HPDE6-E6E7 (cell line): ENCODE measurements around the gene TOMM6.

ENCODE experiments used
- DNase-seq: peaks from one replicate; pipeline ENCODE4 v3.0.0; 2011; ENCODE audit warnings: missing footprints; ENCODE audit errors: extremely low spot score

TOMM6 gene

GRCh38 chr6:41787219-41787917 is at the start of gene TOMM6:
Gene TOMM6, plus strand, starts transcription at chr6:41787694. Its CDS starts 4 bp downstream, at chr6:41787698.
- DNase-seq = peak; percentile 80

DNA sequence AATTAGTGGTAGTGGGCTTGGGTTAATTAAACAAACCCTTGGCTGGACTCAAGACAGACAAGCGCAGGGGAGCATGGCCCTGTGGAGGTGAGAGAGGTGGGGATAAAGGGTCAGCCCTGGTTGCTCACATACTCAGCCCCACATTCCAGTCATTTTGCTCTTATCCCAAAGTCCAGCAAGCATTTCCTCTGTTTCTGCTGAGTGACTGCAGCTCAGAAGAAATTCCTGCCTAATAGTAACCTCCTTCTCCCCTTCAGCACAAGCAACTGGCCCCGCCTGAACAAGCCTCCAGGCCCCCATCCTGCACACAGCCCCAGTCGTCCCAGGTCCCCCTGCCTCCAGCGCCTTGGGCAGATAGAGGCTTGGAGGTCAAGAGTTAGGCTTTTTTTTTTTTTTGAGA is 48.5 kb upstream of the TOMM6 start:
- DNase-seq = no peak

DNA sequence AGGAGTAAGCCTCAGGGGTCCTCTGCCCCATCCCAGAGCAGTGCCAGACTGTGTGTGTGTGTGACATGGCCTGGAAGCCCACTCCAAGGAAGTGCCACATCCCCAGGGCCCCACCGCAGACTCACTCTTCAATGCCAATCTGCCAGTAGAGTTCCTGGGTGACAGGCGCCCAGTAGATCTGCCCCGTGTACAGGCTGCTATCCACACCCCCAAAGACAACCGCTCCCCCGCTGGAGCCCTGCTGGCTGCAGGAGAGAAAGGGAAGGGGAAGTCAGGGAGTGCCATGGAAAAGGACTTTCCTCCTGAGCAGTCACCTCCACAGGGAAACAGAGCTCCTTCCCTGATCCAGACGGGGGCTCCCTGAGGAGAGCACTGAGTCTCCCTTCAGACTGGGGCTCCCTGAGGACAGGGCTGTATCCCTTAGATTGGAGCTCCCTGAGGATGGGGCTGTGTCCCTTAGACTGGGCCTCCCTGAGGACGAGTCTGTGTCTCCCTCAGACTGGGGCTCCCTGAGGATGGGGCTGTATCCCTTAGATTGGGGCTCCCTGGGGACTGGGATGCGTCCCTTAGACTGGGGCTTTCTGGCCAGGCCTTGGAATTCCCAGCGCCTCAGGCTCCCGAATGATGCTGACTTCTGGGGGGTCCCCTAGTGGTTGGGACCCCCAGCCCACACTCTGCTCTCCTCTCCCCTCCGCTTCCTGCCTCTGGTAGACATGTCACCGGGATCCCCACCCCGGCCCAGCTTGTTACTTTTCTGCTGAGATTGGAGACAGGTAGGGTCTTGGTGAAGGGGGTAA is 46.9 kb upstream of the TOMM6 start:
- no peak for DNase-seq

- no peak for DNase-seq
Measured at GRCh38 chr6:41741625-41742490, 45.6 kb upstream of the TOMM6 start.

DNA sequence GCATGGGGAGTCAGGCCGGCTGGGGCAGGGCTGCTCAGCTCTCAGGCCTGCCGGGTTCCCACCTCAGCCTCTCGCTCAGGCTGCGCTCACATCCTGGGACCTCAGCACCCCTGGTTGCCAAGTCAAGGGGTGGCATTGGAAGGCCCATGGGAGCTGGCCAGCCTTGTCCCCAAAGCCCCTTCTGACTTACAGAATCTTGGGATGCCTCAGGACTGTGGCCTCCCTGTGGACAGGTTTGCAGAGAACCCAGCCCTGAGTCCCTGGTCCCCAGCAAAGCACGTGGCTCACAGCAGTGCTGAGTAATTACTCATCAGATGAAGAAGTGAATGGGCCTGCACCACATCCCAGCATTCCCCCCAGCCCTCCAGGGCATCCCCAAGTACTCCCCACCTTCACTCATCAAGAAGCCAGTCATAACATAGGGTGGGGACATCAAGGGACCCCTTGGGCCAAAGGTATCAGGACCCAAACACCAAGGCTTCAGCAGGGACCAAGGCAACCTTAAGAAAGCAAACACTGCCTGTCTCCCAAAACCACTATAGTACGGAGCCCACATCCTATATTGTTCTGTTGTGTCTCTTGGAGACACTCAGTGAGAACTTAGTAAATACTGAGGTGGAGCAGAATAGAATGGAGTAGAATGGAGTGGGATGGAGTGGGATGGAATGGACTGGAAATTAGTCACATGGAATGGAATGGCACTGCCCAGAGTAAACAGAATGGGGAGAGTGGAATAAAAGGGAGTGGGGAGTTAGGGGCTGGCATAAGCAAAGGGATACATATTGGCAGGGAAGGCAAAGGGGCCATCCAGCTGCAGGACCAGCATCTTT is 43.9 kb upstream of the TOMM6 start:
- DNase-seq = no peak

GRCh38 chr6:41744236-41744787 is 43.2 kb upstream of the TOMM6 start:
- DNase-seq = no peak

DNA sequence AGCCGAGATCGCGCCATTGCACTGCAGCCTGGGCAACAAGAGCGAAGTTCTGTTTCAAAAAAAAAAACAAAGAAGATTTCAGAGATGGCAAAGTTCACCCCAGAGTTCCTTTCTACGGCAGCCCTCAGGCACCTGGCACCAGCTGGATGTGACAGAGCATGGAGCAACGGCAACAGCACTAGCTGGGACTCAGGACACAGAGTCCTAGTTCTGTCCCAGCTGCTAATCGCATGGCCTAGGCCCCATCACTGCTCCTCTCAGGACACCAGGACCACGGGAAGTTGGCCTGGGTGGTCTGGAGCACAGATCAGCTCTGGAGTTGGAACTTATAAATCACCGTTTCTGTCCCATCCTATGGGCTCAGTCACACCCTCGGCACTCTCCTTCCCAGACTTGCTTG is 41.4 kb upstream of the TOMM6 start:
- DNase-seq = no peak

DNA sequence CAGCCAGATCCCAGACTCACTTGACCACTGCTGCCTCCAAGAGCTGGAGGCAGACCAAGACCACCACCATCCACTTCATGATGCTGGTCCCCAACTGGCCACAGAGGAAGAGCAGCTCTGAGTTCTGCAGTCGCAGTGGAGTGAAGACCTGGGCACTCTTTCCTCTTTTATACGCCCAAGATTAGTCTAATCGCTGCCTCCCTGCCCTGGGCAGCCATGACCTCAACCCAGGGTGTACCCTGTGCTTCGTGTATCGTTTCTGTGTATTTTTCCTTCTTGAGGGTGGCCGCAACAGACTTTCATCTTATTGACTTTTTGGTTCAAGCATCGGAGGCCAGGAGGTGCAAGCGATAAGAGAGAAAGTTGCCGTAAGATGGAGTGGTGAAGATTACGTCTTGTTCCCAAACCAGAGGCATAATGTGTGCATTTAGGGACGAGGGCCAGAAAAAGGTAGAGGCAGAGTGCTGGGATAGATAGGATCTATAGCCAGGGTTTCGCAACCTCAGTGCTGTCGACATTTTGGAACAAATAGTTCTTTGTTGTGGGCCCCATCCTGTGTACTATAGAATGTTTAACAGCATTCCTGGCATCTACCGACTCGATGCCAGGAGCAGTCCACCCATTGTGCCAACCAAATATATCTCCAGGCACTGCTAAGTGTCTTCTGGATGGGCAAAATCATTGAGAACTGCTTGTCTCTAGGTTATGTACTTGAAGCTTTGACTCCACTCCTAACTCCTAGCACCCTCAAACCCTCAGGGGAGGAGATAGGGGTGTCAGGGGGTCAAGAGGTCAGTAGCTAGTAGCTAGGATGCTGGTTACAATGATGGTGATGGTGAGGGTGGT is 40.0 kb upstream of the TOMM6 start, which contains the start of gene PGC:
Gene PGC (minus strand): TSS at position 142 of the 846 bp plus-strand sequence. CDS start 63 bp downstream, at position 79.
- DNase-seq = no peak

- no peak for DNase-seq
Measured at GRCh38 chr6:41748102-41748477, 39.4 kb upstream of the TOMM6 start.

GRCh38 chr6:41748542-41748941 is 39.0 kb upstream of the TOMM6 start:
- DNase-seq = no peak

DNA sequence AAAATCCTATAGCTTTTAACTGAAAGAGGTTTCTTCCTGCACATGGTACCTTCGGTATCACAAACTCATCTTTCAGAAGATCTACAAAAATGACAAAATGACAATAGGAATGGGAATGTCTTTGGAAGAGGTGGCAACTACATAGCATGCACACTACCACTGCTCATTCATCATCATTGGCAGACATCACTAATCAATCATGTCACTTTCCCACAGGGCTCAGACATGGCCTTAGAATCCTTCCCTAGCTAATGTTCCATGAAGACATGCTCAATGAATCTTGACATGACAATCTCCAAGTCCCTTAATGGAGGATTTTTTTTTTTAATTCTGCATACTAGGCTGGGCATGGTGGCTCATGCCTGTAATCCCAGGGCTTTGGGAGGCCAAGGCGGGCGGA is 37.1 kb upstream of the TOMM6 start:
- no peak for DNase-seq

DNA sequence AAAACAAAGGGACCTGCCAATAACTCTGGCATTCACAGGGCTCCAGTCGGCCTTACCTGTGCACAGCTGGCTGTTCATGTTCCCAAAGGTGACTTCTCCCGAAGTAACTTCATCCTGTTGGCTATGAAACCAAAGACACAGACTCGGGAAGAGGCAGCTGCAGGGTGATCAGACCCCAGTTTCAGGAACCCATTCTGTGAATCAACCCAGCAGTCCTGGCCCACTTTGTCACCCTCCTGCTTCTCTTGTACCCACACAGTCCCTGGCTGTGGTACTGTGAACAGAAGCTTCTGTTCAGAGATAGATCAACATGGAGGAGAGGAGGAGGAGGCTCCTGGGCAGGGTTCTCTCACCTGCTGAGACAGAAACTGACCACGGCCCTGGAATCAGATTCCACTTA is 31.6 kb upstream of the TOMM6 start:
- DNase-seq = no peak

DNA sequence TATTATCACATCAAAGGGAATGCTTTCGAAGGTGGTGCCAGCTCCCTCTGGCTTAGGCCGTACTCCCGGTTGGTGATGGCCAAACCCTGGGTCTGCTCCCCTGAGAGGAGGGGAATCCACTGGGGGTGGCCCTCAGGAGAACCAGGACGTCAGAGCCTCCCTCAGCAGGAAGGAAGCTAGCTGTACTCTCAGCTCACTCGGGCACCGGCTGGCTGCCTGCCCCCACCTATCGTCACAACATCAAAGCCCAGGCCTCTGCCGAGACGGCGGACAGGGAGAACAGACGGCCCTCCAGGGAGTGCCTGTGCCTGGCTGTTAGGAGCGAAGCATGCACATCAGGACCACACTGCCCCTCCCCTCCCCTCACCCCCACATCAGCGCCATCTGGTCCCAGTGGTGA is 31.1 kb upstream of the TOMM6 start:
- DNase-seq = no peak

GRCh38 chr6:41757271-41757670 is 30.2 kb upstream of the TOMM6 start:
- no peak for DNase-seq

- DNase-seq = no peak
Measured at GRCh38 chr6:41757931-41758640, 29.4 kb upstream of the TOMM6 start.

- no peak for DNase-seq
Measured at GRCh38 chr6:41758641-41759035, 28.9 kb upstream of the TOMM6 start.

GRCh38 chr6:41759106-41759904 is 28.2 kb upstream of the TOMM6 start:
- DNase-seq = no peak

DNA sequence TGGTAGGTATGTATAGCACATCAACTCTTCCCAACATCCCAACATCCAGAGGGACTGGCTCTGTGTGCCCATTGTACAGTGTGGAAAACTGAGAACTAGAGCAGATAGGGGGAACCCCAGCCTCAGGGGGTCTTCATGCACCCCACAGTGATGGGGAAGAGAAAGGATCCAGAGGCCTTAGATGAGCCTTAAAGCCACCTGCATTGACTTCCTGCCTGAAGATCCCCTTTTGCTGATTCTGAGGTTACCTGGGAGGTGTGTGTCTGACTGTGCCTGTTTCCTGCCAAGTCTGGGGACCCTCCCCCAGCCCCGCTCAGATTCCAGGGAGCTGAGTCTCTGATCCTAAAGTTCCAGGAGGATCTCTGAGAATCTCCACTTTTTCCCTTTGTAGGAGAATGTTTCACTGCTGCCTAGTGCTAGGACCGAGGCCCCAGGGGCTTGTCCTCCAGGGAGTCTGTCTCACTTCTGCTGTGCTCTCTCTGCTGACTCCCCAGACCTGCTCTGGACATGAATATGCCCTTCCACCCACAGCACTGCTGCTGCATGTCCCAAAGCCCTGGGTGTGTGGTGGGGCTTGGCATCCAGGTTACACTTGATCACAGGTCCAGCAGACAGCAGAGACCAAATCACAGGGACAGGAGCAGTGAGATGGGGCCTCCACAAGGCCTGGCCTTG is 27.5 kb upstream of the TOMM6 start:
- DNase-seq = no peak
